HCT116 (cell line): ENCODE measurements around the gene ACVR1B. TPM values are rescaled to one million over a fixed set of nuclear protein-coding genes. Genes with fewer than 3 reads are reported as not detected.
A peak's percentile ranks its signal among the peaks of the same experiment; 100 is the strongest.

Experiments used
- ATAC-seq: fragments of 200-7000 bp; cut with Tn5 transposase; 2 replicates; pipeline ENCODE4 v1.9.1; 2020; ENCODE audit warnings: mild to moderate bottlenecking, moderate library complexity
- BruUV-seq: library from RNA; stranded (reverse); fragments of 400-500 nt; replicated peaks from 2 replicates; lab custom pipeline; 2021; lab: Mats Ljungman, UMichigan
- CTCF ChIA-PET: fragments of 300-600 bp; sonication (Branson Sonifier 250); formaldehyde crosslinking; loops from one replicate; lab custom pipeline; 2021; ENCODE audit warnings: antibody characterized with exemption; lab: Charles Lee
- POLR2A ChIA-PET: fragments of 300-600, 350-600 bp; sonication (Branson Sonifier 250); formaldehyde crosslinking; loops from one replicate; lab custom pipeline; 2021; ENCODE audit warnings: antibody characterized with exemption; lab: Charles Lee
- RAD21 ChIA-PET, 2 experiments: fragments of 300-600 bp; sonication (Branson Sonifier 250); formaldehyde crosslinking; loops; one replicate each; lab custom pipeline; 2023; ENCODE audit warnings: low total read pairs in 2 of 2; ENCODE audit not compliant: uncharacterized antibody in 2 of 2, unreplicated experiment in 2 of 2, low non-redundant PET in 1 of 2; lab: Charles Lee
- DNase-seq: peaks from one replicate; pipeline ENCODE4 v3.0.0-alpha.2; 2010; ENCODE audit warnings: low read depth, low spot score
- H2AFZ ChIP-seq: fragments of 200-600 bp; shearing (Covaris generic), sonication (generic); 2 replicates; pipeline ENCODE4 v1.6.1; 2017; ENCODE audit warnings: low read depth, mixed run types, mixed read lengths, antibody characterized with exemption, low read length; ENCODE audit not compliant: poor library complexity, severe bottlenecking
- H3K27ac ChIP-seq: 2 replicates; pipeline ENCODE4 v1.5.1; 2012; ENCODE audit warnings: low read depth, low read length
- H3K27me3 ChIP-seq: fragments of 200-600 bp; sonication (generic); 2 replicates; pipeline ENCODE4 v1.6.1; 2016; ENCODE audit warnings: mixed run types, low read length, mixed read lengths; ENCODE audit not compliant: insufficient read depth
- H3K36me3 ChIP-seq, 2 experiments: fragments of 200-500 bp in 1 of 2; fragments of 200-600 bp in 1 of 2; sonication (Bioruptor generic) in 1 of 2; sonication (generic) in 1 of 2; 2 replicates each; pipeline versions ENCODE4 v1.5.1 to v1.6.1; 2014 to 2016; ENCODE audit warnings: low read length in 2 of 2, inconsistent platforms in 1 of 2, mixed read lengths in 1 of 2, mixed run types in 1 of 2; ENCODE audit not compliant: insufficient read depth in 2 of 2, control insufficient read depth in 1 of 2
- H3K4me1 ChIP-seq, 2 experiments: fragments of 200-600 bp in 1 of 2; sonication (generic) in 1 of 2; 2 replicates each; pipeline versions ENCODE4 v1.5.1 to v1.6.1; 2012 to 2017; ENCODE audit warnings: low read length in 2 of 2, inconsistent platforms in 1 of 2, mild to moderate bottlenecking in 1 of 2, mixed read lengths in 1 of 2, mixed run types in 1 of 2, moderate library complexity in 1 of 2; ENCODE audit not compliant: insufficient read depth in 2 of 2, control insufficient read depth in 1 of 2
- H3K4me2 ChIP-seq: fragments of 200-600 bp; sonication (generic); 2 replicates; pipeline ENCODE4 v1.6.1; 2017; ENCODE audit warnings: mixed run types, low read length, mixed read lengths
- H3K4me3 ChIP-seq, 2 experiments: fragments of 200-600 bp in 1 of 2; sonication (generic) in 1 of 2; replicated peaks in 1 of 2; 2 replicates each; pipeline ENCODE4 v1.5.1; 2011 to 2016; ENCODE audit warnings: low read length in 2 of 2, control low read depth in 1 of 2, low read depth in 1 of 2, mild to moderate bottlenecking in 1 of 2, mixed read lengths in 1 of 2, mixed run types in 1 of 2
- H3K79me2 ChIP-seq: fragments of 200-600 bp; sonication (generic); 2 replicates; pipeline ENCODE4 v1.6.1; 2017; ENCODE audit warnings: mild to moderate bottlenecking, mixed run types, low read length, moderate library complexity, mixed read lengths; ENCODE audit not compliant: insufficient read depth
- H3K9ac ChIP-seq: fragments of 200-600 bp; sonication (generic); 2 replicates; pipeline ENCODE4 v1.6.1; 2016; ENCODE audit warnings: low read length, mixed read lengths
- H3K9me2 ChIP-seq: fragments of 200-600 bp; sonication (generic), shearing (Covaris generic); 2 replicates; pipeline ENCODE4 v1.6.1; 2017; ENCODE audit warnings: mixed run types, mild to moderate bottlenecking, moderate library complexity; ENCODE audit not compliant: insufficient read depth
- H3K9me3 ChIP-seq, 2 experiments: fragments of 200-500 bp in 1 of 2; fragments of 200-600 bp in 1 of 2; sonication (Bioruptor generic) in 1 of 2; sonication (generic) in 1 of 2; 2 replicates each; pipeline ENCODE4 v1.6.1; 2014 to 2017; ENCODE audit warnings: low read length in 2 of 2, mixed read lengths in 2 of 2, inconsistent platforms in 1 of 2, low read depth in 1 of 2, mild to moderate bottlenecking in 1 of 2, mixed run types in 1 of 2, moderate library complexity in 1 of 2; ENCODE audit not compliant: control insufficient read depth in 1 of 2, insufficient read depth in 1 of 2
- H4K20me1 ChIP-seq: fragments of 200-600 bp; sonication (generic), shearing (Covaris generic); 2 replicates; pipeline ENCODE4 v1.6.1; 2017; ENCODE audit warnings: mixed run types, mild to moderate bottlenecking, moderate library complexity; ENCODE audit not compliant: insufficient read depth
- CBX3 ChIP-seq: IDR thresholded peaks from 2 replicates; pipeline ENCODE4 v1.6.1; 2012; ENCODE audit warnings: low read depth
- CEBPB ChIP-seq: IDR thresholded peaks from 2 replicates; pipeline ENCODE4 v1.6.1; 2012; ENCODE audit warnings: low read depth
- EZH2 ChIP-seq: fragments of 200-600 bp; sonication (generic); IDR thresholded peaks from 2 replicates; pipeline ENCODE4 v1.6.1; 2017; ENCODE audit warnings: antibody characterized with exemption, mixed run types
- FOSL1 ChIP-seq: IDR thresholded peaks from 2 replicates; pipeline ENCODE4 v1.6.1; 2012; ENCODE audit warnings: low read depth
- SP1 ChIP-seq: IDR thresholded peaks from 2 replicates; pipeline ENCODE4 v1.6.1; 2012; ENCODE audit warnings: low read depth
- SRF ChIP-seq: IDR thresholded peaks from 2 replicates; pipeline ENCODE4 v1.6.1; 2012; ENCODE audit warnings: low read depth
- TCF7L2 ChIP-seq: IDR thresholded peaks from 2 replicates; pipeline ENCODE4 v1.7.0; 2011; ENCODE audit warnings: borderline replicate concordance, inconsistent platforms; ENCODE audit not compliant: insufficient read depth, insufficient read length; ENCODE audit errors: extremely low read depth
- ZFX ChIP-seq: fragments of 450-650 bp; IDR thresholded peaks from 2 replicates; pipeline ENCODE4 v1.6.1; 2017
- ZNF274 ChIP-seq: fragments of 200-500 bp; sonication (Bioruptor generic); IDR thresholded peaks from 2 replicates; pipeline ENCODE4 v1.6.1; 2014; ENCODE audit warnings: mild to moderate bottlenecking, low read depth, low read length, inconsistent platforms
- intact Hi-C: fragments of 100-400 bp; cut with micrococcal nuclease; formaldehyde crosslinking; loops from 2 replicates; pipeline ENCODE4 v1.10.0; 2022
- total RNA-seq: library from RNA; stranded (reverse); gene quantifications from one replicate; pipeline ENCODE4 v1.2.1, GENCODE V29; 2021; ENCODE audit not compliant: unreplicated experiment
- TF ChIP-seq, protein P1 (sequence below): IDR thresholded peaks from 2 replicates; pipeline ENCODE4 v1.6.1; 2012
- TF ChIP-seq, protein P2 (sequence below), 3 experiments: fragments of 200-600 bp in 1 of 3; sonication (generic) in 1 of 3; IDR thresholded peaks in 2 of 3; conservative IDR thresholded peaks in 1 of 3; 2 replicates each; pipeline ENCODE4 v1.5.1; 2012 to 2017; ENCODE audit warnings: low read depth in 2 of 3, low read length in 2 of 3, antibody characterized with exemption in 1 of 3, borderline replicate concordance in 1 of 3, control low read depth in 1 of 3, mild to moderate bottlenecking in 1 of 3, mixed read lengths in 1 of 3, mixed run types in 1 of 3, moderate library complexity in 1 of 3; ENCODE audit not compliant: insufficient read depth in 1 of 3
- TF ChIP-seq, protein P3 (sequence below): IDR thresholded peaks from 2 replicates; pipeline ENCODE4 v1.6.1; 2012

The ACVR1B gene
- total RNA-seq, 1 experiment from 2014 or later = 22.7 TPM

DNA sequence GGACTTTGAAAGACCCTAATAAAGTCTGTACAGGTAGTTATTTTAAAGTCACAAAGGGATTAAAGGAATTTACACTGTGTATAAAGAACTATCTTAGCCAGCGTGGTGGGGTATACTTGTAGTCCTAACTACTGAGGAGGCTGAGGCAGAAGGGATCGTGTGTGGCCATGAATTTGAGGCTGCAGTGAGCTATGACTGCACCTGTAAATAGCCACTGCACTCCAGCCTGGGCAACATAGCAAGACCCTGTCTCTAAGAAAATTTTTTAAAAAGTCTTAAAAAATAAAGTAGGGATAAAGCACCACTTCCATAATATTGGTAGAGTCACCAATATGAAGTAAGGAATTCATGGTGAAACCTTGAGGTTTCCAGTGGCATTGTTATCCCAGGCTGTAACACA, 18.1 kb downstream of the ACVR1B start:
- no peak for ATAC-seq
- H3K9me2 ChIP-seq = no peaks in the 10 kb centered on the region
- no peak overlapping the region for H2AFZ ChIP-seq
- H3K79me2 ChIP-seq = peaks cover 79% of the 10 kb centered on the region
- RAD21 ChIA-PET = no interaction called here
- no peaks in the 10 kb centered on the region for H3K27me3 ChIP-seq
- peaks cover 12 to 17% of the 10 kb centered on the region in 2 experiments for H3K4me1 ChIP-seq
- intact Hi-C loops = no loop called here
- BruUV-seq = no TSS peak
- no peaks in the 10 kb centered on the region for H3K36me3 ChIP-seq
- no peak overlapping the region for H3K4me2 ChIP-seq
- CTCF ChIA-PET = interaction anchor here (1.6 kb wide), 1 partner anchor 34 kb away, joined by 3 read pairs; no protein-coding TSS in a partner anchor
- H3K4me3 ChIP-seq = no peak overlapping the region
- no peak overlapping the region for H3K9ac ChIP-seq
- H3K27ac ChIP-seq = no peak overlapping the region
- POLR2A ChIA-PET = no interaction called here
- H3K9me3 ChIP-seq = no peaks in the 10 kb centered on the region
- no peak for TF ChIP-seq CBX3
- no peak for TF ChIP-seq TCF7L2
- no peak for TF ChIP-seq EZH2
- TF ChIP-seq ZNF274 = no peak
- no peak for TF ChIP-seq SRF
- TF ChIP-seq SP1 = no peak
- no peak for TF ChIP-seq FOSL1
- TF ChIP-seq, all 23 proteins: peak for 0
- no peaks in the 10 kb centered on the region for H4K20me1 ChIP-seq
- no peak for DNase-seq

DNA sequence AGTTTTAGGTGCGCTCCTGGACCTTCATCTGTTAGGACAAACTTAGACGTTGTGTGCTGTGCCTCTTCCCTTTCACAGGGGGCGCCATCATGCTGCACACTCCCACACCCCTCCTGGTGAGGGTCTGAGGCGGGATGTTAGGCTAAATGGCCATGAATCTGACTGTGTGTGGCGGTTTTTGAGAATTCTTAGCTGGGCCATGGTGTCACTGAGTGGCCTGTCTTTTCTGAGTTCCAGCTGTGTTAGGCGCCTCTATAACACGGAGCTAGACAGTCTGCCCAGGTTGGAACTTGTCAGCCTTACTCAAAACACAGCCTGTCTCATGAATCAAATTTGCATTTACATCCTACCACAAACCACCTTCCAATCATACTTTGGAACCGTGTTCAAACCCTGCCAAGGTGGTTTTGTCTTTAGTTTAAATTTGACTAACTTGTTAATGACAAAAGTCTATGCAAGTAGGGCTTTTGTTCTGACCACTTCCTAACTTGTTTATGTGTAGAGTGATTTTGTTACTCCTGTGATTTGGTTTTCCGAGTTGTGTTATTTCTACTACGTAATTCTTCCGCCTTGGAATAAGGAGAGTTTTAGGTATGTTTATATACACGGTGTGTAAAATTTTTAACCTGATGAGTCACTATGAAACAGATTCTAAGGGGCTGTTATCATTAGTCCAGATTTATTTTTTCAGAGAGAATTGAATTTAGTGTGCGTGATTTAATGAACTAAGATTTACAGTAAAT, 19.6 kb downstream of the ACVR1B start:
- Histone ChIP-seq H3K79me2 (peaks cover 66% of the 10 kb centered on the region), H3K4me2 (no peak overlapping the region), H3K4me1 (peaks cover 12 to 17% of the 10 kb centered on the region in 2 experiments), H3K27ac (no peak overlapping the region), H3K9ac (no peak overlapping the region), H2AFZ (no peak overlapping the region), H3K9me2 (no peaks in the 10 kb centered on the region), H4K20me1 (no peaks in the 10 kb centered on the region), H3K4me3 (no peak overlapping the region), H3K27me3 (no peaks in the 10 kb centered on the region), H3K9me3 (no peaks in the 10 kb centered on the region), H3K36me3 (peaks cover 0 to 1% of the 10 kb centered on the region in 2 experiments; a peak in 2 of 4 replicates)
- ATAC-seq (peak; percentile 78), DNase-seq (no peak)
- intact Hi-C loops = no loop called here
- ChIA-PET CTCF (interaction anchor here (0.6 to 2.8 kb wide), 4 partner anchors 9 to 50 kb away, joined by 3 to 14 read pairs (median 3); no protein-coding TSS in a partner anchor), POLR2A (no interaction called here), RAD21 (no interaction called here)
- TF ChIP-seq CEBPB (no peak), SP1 (no peak), ZFX (no peak)
- TF ChIP-seq, protein P1, sequence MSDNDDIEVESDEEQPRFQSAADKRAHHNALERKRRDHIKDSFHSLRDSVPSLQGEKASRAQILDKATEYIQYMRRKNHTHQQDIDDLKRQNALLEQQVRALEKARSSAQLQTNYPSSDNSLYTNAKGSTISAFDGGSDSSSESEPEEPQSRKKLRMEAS = no peak
- TF ChIP-seq, protein P2, sequence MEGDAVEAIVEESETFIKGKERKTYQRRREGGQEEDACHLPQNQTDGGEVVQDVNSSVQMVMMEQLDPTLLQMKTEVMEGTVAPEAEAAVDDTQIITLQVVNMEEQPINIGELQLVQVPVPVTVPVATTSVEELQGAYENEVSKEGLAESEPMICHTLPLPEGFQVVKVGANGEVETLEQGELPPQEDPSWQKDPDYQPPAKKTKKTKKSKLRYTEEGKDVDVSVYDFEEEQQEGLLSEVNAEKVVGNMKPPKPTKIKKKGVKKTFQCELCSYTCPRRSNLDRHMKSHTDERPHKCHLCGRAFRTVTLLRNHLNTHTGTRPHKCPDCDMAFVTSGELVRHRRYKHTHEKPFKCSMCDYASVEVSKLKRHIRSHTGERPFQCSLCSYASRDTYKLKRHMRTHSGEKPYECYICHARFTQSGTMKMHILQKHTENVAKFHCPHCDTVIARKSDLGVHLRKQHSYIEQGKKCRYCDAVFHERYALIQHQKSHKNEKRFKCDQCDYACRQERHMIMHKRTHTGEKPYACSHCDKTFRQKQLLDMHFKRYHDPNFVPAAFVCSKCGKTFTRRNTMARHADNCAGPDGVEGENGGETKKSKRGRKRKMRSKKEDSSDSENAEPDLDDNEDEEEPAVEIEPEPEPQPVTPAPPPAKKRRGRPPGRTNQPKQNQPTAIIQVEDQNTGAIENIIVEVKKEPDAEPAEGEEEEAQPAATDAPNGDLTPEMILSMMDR (IDR thresholded peaks at IDR 0.05 in 2 of 3, conservative IDR thresholded peaks at IDR 0.05 in 1 of 3; ENCODE audit: borderline replicate concordance in 1 of 3, insufficient read depth in 1 of 3, low read depth in 2 of 3, low read length in 2 of 3) = peak in 2 of 3 experiments; percentile 79 to 85; a peak in 4 of 6 replicates
- TF ChIP-seq, protein P3, sequence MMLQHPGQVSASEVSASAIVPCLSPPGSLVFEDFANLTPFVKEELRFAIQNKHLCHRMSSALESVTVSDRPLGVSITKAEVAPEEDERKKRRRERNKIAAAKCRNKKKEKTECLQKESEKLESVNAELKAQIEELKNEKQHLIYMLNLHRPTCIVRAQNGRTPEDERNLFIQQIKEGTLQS = no peak
- no TSS peak for BruUV-seq
